ENCODE results near the gene ADAMTSL5.
A peak's percentile ranks its signal among the peaks of the same experiment; 100 is the strongest.

ADAMTSL5 gene

DNA sequence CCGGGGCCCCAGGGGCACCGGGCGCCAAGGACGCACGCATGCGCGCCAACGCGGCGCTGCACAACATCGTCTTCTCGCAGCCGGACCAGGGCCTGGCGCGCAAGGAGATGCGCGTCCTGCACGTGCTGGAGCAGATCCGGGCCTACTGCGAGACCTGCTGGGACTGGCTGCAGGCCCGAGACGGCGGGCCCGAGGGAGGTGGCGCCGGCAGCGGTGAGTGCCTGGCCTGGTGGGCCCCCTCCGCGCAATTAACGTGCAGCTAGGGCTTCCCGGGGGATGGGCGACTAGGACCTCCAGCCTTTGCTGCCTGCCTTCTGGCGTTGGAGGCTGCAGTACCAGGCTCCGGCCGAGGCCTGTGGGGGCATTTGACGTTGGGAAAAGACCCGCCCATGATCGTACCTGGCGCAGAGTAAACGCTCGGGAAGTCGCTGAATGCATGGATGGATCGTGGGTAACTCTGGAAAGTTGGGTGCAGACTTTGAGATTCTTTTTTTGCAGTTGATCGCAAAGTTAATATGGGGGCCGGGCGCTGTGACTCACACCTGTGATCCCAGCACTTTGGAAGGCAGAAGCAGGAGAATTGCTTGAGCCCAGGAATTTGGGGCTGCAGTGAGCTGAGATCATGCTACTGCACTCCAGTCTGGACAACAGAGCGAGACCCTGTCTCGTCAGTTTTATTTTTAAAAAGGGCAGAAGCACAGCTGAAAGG lies 55.6 kb downstream of the ADAMTSL5 start:
- no peak for DNase-seq (ENCODE audit: extremely low spot score)
- CTCF ChIA-PET: no interaction called here
- TF ChIP-seq FOXM1 (IDR thresholded peaks at IDR 0.05; ENCODE audit: borderline replicate concordance) (no peak), ELF4 (IDR thresholded peaks at IDR 0.05) (no peak), LEF1 (IDR thresholded peaks at IDR 0.05; ENCODE audit: borderline replicate concordance) (no peak), HDGF (IDR thresholded peaks at IDR 0.05; ENCODE audit: borderline replicate concordance) (no peak), ZNF384 (IDR thresholded peaks at IDR 0.05) (no peak), BHLHE40 (IDR thresholded peaks at IDR 0.05; ENCODE audit: borderline replicate concordance) (no peak), SUZ12 (IDR thresholded peaks at IDR 0.05) (no peak), FOXK2 (IDR thresholded peaks at IDR 0.05) (no peak), L3MBTL2 (conservative IDR thresholded peaks at IDR 0.05) (no peak), SP1 (IDR thresholded peaks at IDR 0.05) (no peak), NFRKB (IDR thresholded peaks at IDR 0.05) (no peak), FOXA1 (IDR thresholded peaks at IDR 0.05) (no peak)
- POLR2A ChIA-PET: interaction anchor here (1.4 kb wide), 1 partner anchor 13 kb away, joined by 3 read pairs; no protein-coding TSS in a partner anchor

DNA sequence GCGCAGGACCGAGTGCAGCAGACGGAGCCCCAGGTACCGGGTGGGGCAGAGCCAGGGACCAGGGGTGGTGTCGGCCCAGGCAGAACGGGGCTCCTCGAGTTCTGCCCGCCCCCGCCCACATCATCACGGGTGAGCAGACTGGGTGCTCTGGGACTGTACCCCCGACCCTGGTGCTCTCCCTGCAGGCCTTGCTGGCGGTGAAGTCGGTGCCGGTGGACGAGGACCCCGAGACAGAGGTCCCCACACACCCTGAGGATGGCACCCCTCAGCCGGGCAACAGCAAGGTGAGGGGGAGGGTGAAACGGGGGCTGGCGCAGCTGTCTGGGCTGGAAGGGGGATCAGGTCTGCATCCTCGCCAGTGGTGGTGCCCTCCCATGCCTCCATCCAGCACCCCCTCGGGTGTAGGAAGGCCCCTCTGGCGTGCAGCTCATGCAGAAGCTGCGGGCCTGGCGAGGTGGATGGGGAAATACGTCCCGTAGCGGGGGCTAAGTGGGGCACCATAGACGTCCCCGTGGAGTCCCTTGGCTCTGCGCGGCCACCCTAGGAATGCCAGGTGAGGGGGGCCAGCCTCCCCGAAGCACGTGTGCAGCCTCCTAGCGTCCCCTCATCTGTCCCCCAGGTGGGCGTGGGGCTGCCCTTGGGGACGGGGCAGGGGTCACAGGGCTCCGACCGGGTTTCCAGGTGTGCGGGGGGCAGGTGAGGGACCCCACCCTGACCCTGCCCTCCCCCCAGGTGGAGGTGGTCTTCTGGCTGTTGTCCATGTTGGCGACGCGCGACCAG lies 56.5 kb downstream of the ADAMTSL5 start:
- DNase-seq (ENCODE audit: extremely low spot score): no peak
- 0 out of 2 replicates have a peak, but pooled peaks have one; percentile 50 for TF ChIP-seq L3MBTL2 (conservative IDR thresholded peaks at IDR 0.05)
- TF ChIP-seq, protein P1, sequence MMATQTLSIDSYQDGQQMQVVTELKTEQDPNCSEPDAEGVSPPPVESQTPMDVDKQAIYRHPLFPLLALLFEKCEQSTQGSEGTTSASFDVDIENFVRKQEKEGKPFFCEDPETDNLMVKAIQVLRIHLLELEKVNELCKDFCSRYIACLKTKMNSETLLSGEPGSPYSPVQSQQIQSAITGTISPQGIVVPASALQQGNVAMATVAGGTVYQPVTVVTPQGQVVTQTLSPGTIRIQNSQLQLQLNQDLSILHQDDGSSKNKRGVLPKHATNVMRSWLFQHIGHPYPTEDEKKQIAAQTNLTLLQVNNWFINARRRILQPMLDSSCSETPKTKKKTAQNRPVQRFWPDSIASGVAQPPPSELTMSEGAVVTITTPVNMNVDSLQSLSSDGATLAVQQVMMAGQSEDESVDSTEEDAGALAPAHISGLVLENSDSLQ (IDR thresholded peaks at IDR 0.05): no peak
- ChIA-PET POLR2A (interaction anchor here (1.4 to 1.5 kb wide), 2 partner anchors 12 to 187 kb away, joined by 3 to 6 read pairs; partner anchors contain the start of gene CIRBP), CTCF (no interaction called here)

DNA sequence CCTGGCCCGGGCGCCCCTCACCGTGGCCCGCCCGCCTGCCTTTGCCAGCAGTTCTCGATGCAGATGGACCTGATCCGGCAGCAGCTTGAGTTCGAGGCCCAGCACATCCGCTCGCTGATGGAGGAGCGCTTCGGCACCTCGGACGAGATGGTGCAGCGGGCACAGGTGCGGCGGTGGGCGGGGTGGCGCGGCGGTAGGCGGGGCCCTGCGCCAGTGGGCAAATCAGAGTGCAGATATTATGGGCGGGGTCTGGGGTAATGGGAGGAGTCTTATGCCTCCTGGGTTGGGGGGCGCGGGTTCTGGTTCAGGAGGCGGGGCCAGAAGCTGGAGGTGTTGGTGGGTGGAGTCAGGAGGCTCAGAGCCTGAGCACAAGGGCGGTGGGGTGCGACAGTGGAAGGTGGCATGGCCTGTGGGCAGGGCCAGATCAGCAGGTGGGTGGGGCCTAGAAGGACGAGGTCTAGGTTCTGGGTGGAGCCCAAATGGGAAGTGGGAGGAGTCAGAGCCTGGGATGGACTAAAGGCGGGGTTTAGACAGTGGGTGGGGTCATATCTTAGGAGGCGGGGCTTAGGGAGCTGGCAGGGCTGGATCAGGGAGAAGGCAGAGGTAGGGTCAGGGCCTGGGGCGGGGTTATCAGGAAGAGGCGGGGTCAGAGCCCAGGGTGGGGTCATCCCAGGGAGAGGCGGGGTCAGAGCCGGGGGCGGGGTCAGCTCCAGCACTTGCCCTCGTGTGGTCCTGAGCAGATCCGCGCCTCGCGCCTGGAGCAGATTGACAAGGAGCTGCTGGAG lies 57.3 kb downstream of the ADAMTSL5 start:
- CTCF ChIA-PET: interaction anchor here (0.5 kb wide), 1 partner anchor 342 kb away, joined by 3 read pairs; no protein-coding TSS in a partner anchor
- TF ChIP-seq HDGF (IDR thresholded peaks at IDR 0.05; ENCODE audit: borderline replicate concordance): 0 out of 2 replicates have a peak, but pooled peaks have one; percentile 14
- no peak for TF ChIP-seq SP1 (IDR thresholded peaks at IDR 0.05)
- POLR2A ChIA-PET: interaction anchor here (1.4 to 1.5 kb wide), 2 partner anchors 11 to 187 kb away, joined by 3 to 6 read pairs; partner anchors contain the start of gene CIRBP
- DNase-seq (ENCODE audit: extremely low spot score): peak; percentile 96
